Left ventricle myocardium inferior (tissue), 1 donor: ENCODE results near the gene LRRC7. TPM values are rescaled to one million over a fixed set of nuclear protein-coding genes. Genes with fewer than 3 reads are reported as not detected.

Experiments used
- DNase-seq: peaks from one replicate; pipeline ENCODE4 v3.0.0-alpha.2; 2020
- H3K27ac ChIP-seq: fragments of 200-600 bp; replicated peaks from 2 replicates; pipeline ENCODE4 v1.8.0; 2021
- H3K27me3 ChIP-seq: fragments of 200-600 bp; 2 replicates; pipeline ENCODE4 v1.8.0; 2021; ENCODE audit warnings: low read depth
- H3K36me3 ChIP-seq: fragments of 200-600 bp; 2 replicates; pipeline ENCODE4 v1.8.0; 2021
- H3K4me1 ChIP-seq: fragments of 200-600 bp; 2 replicates; pipeline ENCODE4 v1.8.0; 2021
- H3K4me3 ChIP-seq: fragments of 200-600 bp; 2 replicates; pipeline ENCODE4 v1.8.0; 2021; ENCODE audit warnings: mild to moderate bottlenecking, moderate library complexity
- H3K9me3 ChIP-seq: fragments of 200-600 bp; replicated peaks from 2 replicates; pipeline ENCODE4 v1.8.0; 2021
- CTCF ChIP-seq: fragments of 200-600 bp; IDR thresholded peaks from 2 replicates; pipeline ENCODE4 v1.8.0; 2021; ENCODE audit warnings: antibody characterized with exemption, mild to moderate bottlenecking, borderline replicate concordance
- intact Hi-C: fragments of 100-400 bp; cut with micrococcal nuclease; formaldehyde crosslinking; loops from one replicate; pipeline ENCODE4 v1.11.0; 2022
- total RNA-seq: library from RNA; stranded (reverse); fragmentation: NEBNext Ultra II Directional; extraction: Animal tissue kit (Norgen Biotek cat#: 25700); gene quantifications from one replicate; pipeline ENCODE4 v1.2.1, GENCODE V29; 2021
- donor health status: DM: no; HTN: yes; CAD: no; lungs with severe emphysema.

The LRRC7 gene
- total RNA-seq, 1 donor from 2014 or later, result 0.44 TPM

GRCh38 chr1:70033266-70033873 lies 465.6 kb downstream of the LRRC7 start:
- Histone ChIP-seq H3K4me1 (no peaks in the 10 kb centered on the region), H3K27me3 (no peaks in the 10 kb centered on the region), H3K36me3 (no peaks in the 10 kb centered on the region), H3K9me3 (no peaks in the 10 kb centered on the region), H3K27ac (no peak overlapping the region), H3K4me3 (no peak overlapping the region)
- DNase-seq, result no peak
- intact Hi-C loops, result no loop called here
- no peak for TF ChIP-seq CTCF

- intact Hi-C loops, result no loop called here
- no peak for DNase-seq
- Histone ChIP-seq H3K4me1 (no peaks in the 10 kb centered on the region), H3K27ac (no peak overlapping the region), H3K4me3 (no peak overlapping the region), H3K9me3 (no peaks in the 10 kb centered on the region), H3K36me3 (no peaks in the 10 kb centered on the region), H3K27me3 (no peaks in the 10 kb centered on the region)
- TF ChIP-seq CTCF, result no peak
These were observed 466.2 kb downstream of the LRRC7 start for GRCh38 chr1:70033936-70034335.

GRCh38 chr1:70034403-70034802 lies 466.7 kb downstream of the LRRC7 start:
- no peak for DNase-seq
- H3K9me3 ChIP-seq, result no peaks in the 10 kb centered on the region
- no peak overlapping the region for H3K27ac ChIP-seq
- H3K27me3 ChIP-seq, result no peaks in the 10 kb centered on the region
- intact Hi-C loops, result no loop called here
- no peaks in the 10 kb centered on the region for H3K4me1 ChIP-seq
- peak; percentile 47 for TF ChIP-seq CTCF
- H3K36me3 ChIP-seq, result no peaks in the 10 kb centered on the region
- no peak overlapping the region for H3K4me3 ChIP-seq

GRCh38 chr1:70038025-70038424 lies 470.3 kb downstream of the LRRC7 start:
- no peak for TF ChIP-seq CTCF
- H3K27me3 ChIP-seq, result no peaks in the 10 kb centered on the region
- H3K4me1 ChIP-seq, result peaks cover 6% of the 10 kb centered on the region
- no peak overlapping the region for H3K4me3 ChIP-seq
- H3K9me3 ChIP-seq, result no peaks in the 10 kb centered on the region
- no peaks in the 10 kb centered on the region for H3K36me3 ChIP-seq
- no peak for DNase-seq
- intact Hi-C loops, result no loop called here
- H3K27ac ChIP-seq, result no peak overlapping the region

- no peaks in the 10 kb centered on the region for H3K9me3 ChIP-seq
- no peak overlapping the region for H3K27ac ChIP-seq
- no peak for DNase-seq
- H3K27me3 ChIP-seq, result no peaks in the 10 kb centered on the region
- intact Hi-C loops, result no loop called here
- H3K4me3 ChIP-seq, result no peak overlapping the region
- H3K4me1 ChIP-seq, result peaks cover 19% of the 10 kb centered on the region
- H3K36me3 ChIP-seq, result no peaks in the 10 kb centered on the region
- no peak for TF ChIP-seq CTCF
These were observed 471.8 kb downstream of the LRRC7 start for GRCh38 chr1:70039485-70039884.
